BE2C (cell line): Measurements from ENCODE around the gene SYNGR1.
"Not testable (repeated sequence)": the region's sequence is repeated elsewhere in the genome, so short reads cannot be mapped to it uniquely, and the experiment has no call there.

Experiments used
- DNase-seq: peaks from one replicate; pipeline ENCODE4 v3.0.0-alpha.2; 2020
- H3K27me3 ChIP-seq: fragments of 250-450 bp; sonication (Bioruptor Pico); 2 replicates; pipeline ENCODE4 v1.5.1; 2020; ENCODE audit warnings: mild to moderate bottlenecking
- H3K36me3 ChIP-seq: fragments of 250-450 bp; sonication (Bioruptor Pico); 2 replicates; pipeline ENCODE4 v1.5.1; 2020; ENCODE audit warnings: mild to moderate bottlenecking
- H3K4me1 ChIP-seq: fragments of 250-450 bp; sonication (Bioruptor Pico); 2 replicates; pipeline ENCODE4 v1.5.1; 2020
- H3K4me3 ChIP-seq: 2 replicates; pipeline ENCODE4 v1.5.1; 2011; ENCODE audit warnings: low read depth, low read length
- H3K9me3 ChIP-seq: fragments of 250-450 bp; sonication (Bioruptor Pico); 2 replicates; pipeline ENCODE4 v1.5.1; 2020
- CTCF ChIP-seq: IDR thresholded peaks from 2 replicates; pipeline ENCODE4 v1.5.1; 2012; ENCODE audit warnings: mild to moderate bottlenecking, low read depth, low read length

The SYNGR1 gene

GRCh38 chr22:39356464-39356863, 6.7 kb downstream of the SYNGR1 start:
- Histone ChIP-seq H3K4me1 (peaks cover 9% of the 10 kb centered on the region), H3K27me3 (no peaks in the 10 kb centered on the region), H3K9me3 (no peaks in the 10 kb centered on the region), H3K36me3 (peaks cover 5% of the 10 kb centered on the region), H3K4me3 (no peak overlapping the region)
- TF ChIP-seq CTCF = no peak
- no peak for DNase-seq

DNA sequence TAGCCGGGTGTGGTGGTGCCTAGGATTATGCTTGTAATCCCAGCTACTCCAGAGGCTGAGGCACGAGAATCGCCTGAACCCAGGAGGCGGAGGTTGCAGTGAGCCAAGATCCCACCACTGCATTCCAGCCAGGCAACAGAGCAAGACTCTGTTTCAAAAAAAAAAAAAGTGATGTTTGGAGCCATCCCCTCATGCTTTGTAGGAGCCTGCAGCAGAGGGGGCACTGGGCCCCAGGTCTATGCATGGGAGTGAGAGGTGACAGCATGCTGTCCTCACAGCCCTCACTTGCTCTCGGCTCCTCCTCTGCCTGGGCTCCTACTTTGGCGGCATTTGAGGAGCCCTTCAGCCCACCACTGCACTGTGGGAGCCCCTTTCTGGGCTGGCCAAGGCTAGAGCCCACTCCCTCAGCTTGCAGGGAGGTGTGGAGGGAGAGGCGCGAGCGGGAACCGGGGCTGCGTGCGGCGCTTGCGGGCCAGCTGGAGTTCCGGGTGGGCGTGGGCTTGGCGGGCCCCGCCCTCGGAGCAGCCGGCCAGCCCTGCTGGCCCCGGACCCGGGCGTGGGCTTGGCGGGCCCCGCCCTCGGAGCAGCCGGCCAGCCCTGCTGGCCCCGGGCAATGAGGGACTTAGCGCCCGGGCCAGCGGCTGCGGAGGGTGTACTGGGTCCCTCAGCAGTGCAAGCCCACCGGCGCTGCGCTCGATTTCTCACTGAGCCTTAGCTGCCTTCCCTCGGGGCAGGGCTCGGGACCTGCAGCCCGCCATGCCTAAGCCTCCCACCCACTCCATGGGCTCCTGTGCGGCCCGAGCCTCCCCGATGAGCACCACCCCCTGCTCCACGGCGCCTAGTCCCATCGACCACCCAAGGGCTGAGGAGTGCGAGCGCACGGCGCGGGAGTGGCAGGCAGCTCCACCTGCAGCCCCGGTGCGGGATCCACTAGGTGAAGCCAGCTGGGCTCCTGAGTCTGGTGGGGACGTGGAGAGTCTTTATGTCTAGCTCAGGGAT, 7.6 kb downstream of the SYNGR1 start:
- not testable (repeated sequence) for DNase-seq, H3K4me1 ChIP-seq, H3K36me3 ChIP-seq, H3K9me3 ChIP-seq, H3K4me3 ChIP-seq, H3K27me3 ChIP-seq

DNA sequence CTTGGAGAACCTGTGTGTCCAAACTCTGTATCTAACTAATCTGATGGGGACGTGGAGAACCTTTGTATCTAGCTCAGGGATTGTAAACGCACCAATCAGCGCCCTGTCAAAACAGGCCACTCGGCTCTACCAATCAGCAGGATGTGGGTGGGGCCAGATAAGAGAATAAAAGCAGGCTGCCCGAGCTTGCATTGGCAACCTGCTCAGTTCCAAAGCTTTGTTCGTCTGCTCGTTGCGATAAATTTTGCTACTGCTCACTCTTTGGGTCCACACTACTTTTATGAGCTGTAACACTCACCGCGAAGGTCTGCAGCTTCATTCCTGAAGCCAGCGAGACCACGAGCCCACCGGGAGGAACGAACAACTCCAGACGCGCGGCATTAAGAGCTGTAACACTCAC, 8.4 kb downstream of the SYNGR1 start:
- not testable (repeated sequence) for H3K36me3 ChIP-seq, H3K9me3 ChIP-seq, DNase-seq, H3K27me3 ChIP-seq, H3K4me1 ChIP-seq, H3K4me3 ChIP-seq

GRCh38 chr22:39359659-39360195, 9.9 kb downstream of the SYNGR1 start:
- TF ChIP-seq CTCF = no peak
- peaks cover 5% of the 10 kb centered on the region for H3K36me3 ChIP-seq
- no peak overlapping the region for H3K4me3 ChIP-seq
- no peaks in the 10 kb centered on the region for H3K9me3 ChIP-seq
- DNase-seq = no peak
- H3K4me1 ChIP-seq = peaks cover 15% of the 10 kb centered on the region; the same call in 1 of the 2 replicates
- H3K27me3 ChIP-seq = no peaks in the 10 kb centered on the region

DNA sequence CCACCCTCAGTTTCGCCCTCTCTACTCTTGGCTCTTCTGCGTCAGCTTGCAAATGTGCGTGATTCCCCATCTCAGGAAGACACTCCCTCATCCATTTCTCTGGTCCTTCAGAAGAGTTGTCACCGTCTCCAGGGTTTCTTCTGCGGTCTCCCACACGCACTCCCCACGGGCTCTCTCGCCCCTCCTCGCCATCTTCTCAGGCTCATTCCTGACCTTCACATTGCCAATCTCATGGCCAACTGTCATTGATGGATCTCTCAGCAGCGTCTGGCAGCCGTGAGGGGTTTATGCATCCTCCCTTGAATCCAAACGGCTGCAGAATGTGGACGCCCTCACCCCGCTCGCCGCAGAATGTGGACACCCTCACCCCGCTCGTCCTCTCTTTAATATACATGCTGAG, 10.5 kb downstream of the SYNGR1 start:
- no peak for TF ChIP-seq CTCF
- no peaks in the 10 kb centered on the region for H3K27me3 ChIP-seq
- no peaks in the 10 kb centered on the region for H3K9me3 ChIP-seq
- no peak for DNase-seq
- H3K4me3 ChIP-seq = no peak overlapping the region
- peaks cover 15% of the 10 kb centered on the region; the same call in 1 of the 2 replicates for H3K4me1 ChIP-seq
- peaks cover 8% of the 10 kb centered on the region for H3K36me3 ChIP-seq

DNA sequence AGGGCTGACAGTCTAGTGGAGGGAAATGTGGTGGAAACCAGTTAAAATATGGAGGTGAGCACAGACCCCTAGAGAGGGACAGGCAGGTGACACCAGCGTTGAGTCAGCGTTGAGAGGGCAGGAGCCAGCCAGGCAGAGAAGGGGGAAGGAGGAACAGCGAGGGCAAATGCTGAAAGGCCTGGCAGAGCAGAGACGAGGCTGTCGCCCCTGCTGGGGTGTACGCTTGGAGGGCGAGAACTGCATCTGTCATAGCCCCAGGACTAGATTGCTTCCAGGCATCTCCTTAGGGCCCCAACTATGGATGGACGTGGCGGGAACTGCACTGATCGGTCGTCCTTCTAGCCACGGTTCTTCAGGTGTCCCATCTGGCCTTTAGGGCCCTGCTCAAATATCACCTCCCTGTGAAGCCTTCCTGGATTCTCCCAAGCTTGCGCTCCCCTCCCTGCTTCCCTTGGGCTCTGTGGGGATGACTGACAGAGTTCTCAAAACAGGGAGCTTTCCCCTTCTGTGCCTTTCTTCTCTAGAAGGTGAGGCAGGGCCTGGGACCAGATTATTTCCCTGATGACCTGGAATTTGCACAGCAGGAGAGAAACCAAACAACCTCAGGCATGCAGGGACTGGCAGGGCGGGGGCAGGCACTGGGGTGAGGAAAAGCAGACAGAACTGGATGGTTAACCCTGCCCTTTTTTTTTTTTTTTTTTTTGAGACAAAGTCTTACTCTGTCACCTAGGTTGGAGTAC, 11.1 kb downstream of the SYNGR1 start:
- Histone ChIP-seq H3K9me3 (no peaks in the 10 kb centered on the region), H3K4me3 (no peak overlapping the region)
- no peak for DNase-seq

More for the DNA sequence above, 11.1 kb downstream of the SYNGR1 start:
- no peak for TF ChIP-seq CTCF
- Histone ChIP-seq H3K36me3 (peaks cover 10% of the 10 kb centered on the region), H3K4me1 (peaks cover 15% of the 10 kb centered on the region; the same call in 1 of the 2 replicates), H3K27me3 (no peaks in the 10 kb centered on the region)
